IPS-18c (cell line): ENCODE results near the gene CXXC5.

Source experiments
- H3K4me3 ChIP-seq: 2 replicates; pipeline ENCODE4 v1.7.0; 2013; ENCODE audit warnings: low read depth, mild to moderate bottlenecking, low read length, moderate library complexity; ENCODE audit not compliant: insufficient read depth
- H3K9me3 ChIP-seq: one replicate; pipeline ENCODE4 v1.6.1; 2013; ENCODE audit warnings: mild to moderate bottlenecking, low read length, moderate library complexity; ENCODE audit not compliant: control insufficient read depth, insufficient read depth

The CXXC5 gene

GRCh38 chr5:139646912-139647505, 1.1 kb upstream of the CXXC5 start:
- Histone ChIP-seq H3K9me3 (no peaks in the 10 kb centered on the region), H3K4me3 (peak overlapping the region; percentile 97)

GRCh38 chr5:139647506-139648204, 494 bp upstream of the CXXC5 start:
- Histone ChIP-seq H3K4me3 (peak overlapping the region; percentile 97), H3K9me3 (no peaks in the 10 kb centered on the region)

GRCh38 chr5:139649082-139649991, 1.2 kb downstream of the CXXC5 start:
- peak overlapping the region; percentile 97 for H3K4me3 ChIP-seq
- no peaks in the 10 kb centered on the region for H3K9me3 ChIP-seq

GRCh38 chr5:139650031-139650688, 2.0 kb downstream of the CXXC5 start:
- Histone ChIP-seq H3K4me3 (peak overlapping the region; percentile 97), H3K9me3 (no peaks in the 10 kb centered on the region)

GRCh38 chr5:139650689-139651042, 2.5 kb downstream of the CXXC5 start:
- no peaks in the 10 kb centered on the region for H3K9me3 ChIP-seq
- peak overlapping the region; percentile 97 for H3K4me3 ChIP-seq

GRCh38 chr5:139651043-139651834, 3.1 kb downstream of the CXXC5 start:
- no peaks in the 10 kb centered on the region for H3K9me3 ChIP-seq
- peak overlapping the region; percentile 97 for H3K4me3 ChIP-seq

- peak overlapping the region; percentile 34; the same call in 1 of the 2 replicates for H3K4me3 ChIP-seq
- H3K9me3 ChIP-seq: no peaks in the 10 kb centered on the region
Measured at GRCh38 chr5:139651853-139652787, 4.0 kb downstream of the CXXC5 start.

GRCh38 chr5:139652788-139653241, 4.7 kb downstream of the CXXC5 start:
- H3K9me3 ChIP-seq: no peaks in the 10 kb centered on the region
- H3K4me3 ChIP-seq: no peak overlapping the region

GRCh38 chr5:139653616-139654015, 5.5 kb downstream of the CXXC5 start:
- no peaks in the 10 kb centered on the region for H3K9me3 ChIP-seq
- no peak overlapping the region; the same call in 1 of the 2 replicates for H3K4me3 ChIP-seq

- H3K4me3 ChIP-seq: no peak overlapping the region
- H3K9me3 ChIP-seq: no peaks in the 10 kb centered on the region
Measured at GRCh38 chr5:139654464-139654863, 6.3 kb downstream of the CXXC5 start.

- Histone ChIP-seq H3K4me3 (no peak overlapping the region), H3K9me3 (no peaks in the 10 kb centered on the region)
Measured at GRCh38 chr5:139654871-139655491, 6.8 kb downstream of the CXXC5 start.

GRCh38 chr5:139655727-139656271, 7.7 kb downstream of the CXXC5 start:
- Histone ChIP-seq H3K9me3 (no peaks in the 10 kb centered on the region), H3K4me3 (no peak overlapping the region)

- Histone ChIP-seq H3K4me3 (no peak overlapping the region), H3K9me3 (no peaks in the 10 kb centered on the region)
Measured at GRCh38 chr5:139657363-139658321, 9.5 kb downstream of the CXXC5 start.

GRCh38 chr5:139658501-139658927, 10.4 kb downstream of the CXXC5 start:
- Histone ChIP-seq H3K9me3 (no peaks in the 10 kb centered on the region), H3K4me3 (peak overlapping the region; percentile 3; the same call in 1 of the 2 replicates)
